AG09319 (cell line): ENCODE measurements around the gene N4BP2.
"Not testable (repeated sequence)": the region's sequence is repeated elsewhere in the genome, so short reads cannot be mapped to it uniquely, and the experiment has no call there.

ENCODE experiments used
- DNase-seq: peaks from one replicate; pipeline ENCODE4 v3.0.0-alpha.2; 2010; ENCODE audit warnings: low read depth; ENCODE audit errors: extremely low read depth
- CTCF ChIP-seq: IDR thresholded peaks from 2 replicates; pipeline ENCODE4 v1.5.1; 2011; ENCODE audit warnings: low read depth, mild to moderate bottlenecking, inconsistent platforms, low read length, moderate library complexity

Gene N4BP2

GRCh38 chr4:40056716-40057585 is at the start of gene N4BP2:
N4BP2 (plus strand) TSS chr4:40056850; CDS start chr4:40097341, 40,491 bp downstream.
- peak; percentile 44 for DNase-seq
- peak; percentile 51 for TF ChIP-seq CTCF

- no peak for TF ChIP-seq CTCF
- DNase-seq: no peak
Observed at GRCh38 chr4:40016007-40016406, 40.6 kb upstream of the N4BP2 start.

- no peak for DNase-seq
- TF ChIP-seq CTCF: no peak
Observed at GRCh38 chr4:40020221-40020620, 36.4 kb upstream of the N4BP2 start.

- not testable (repeated sequence) for DNase-seq
Observed at GRCh38 chr4:40021116-40021515, 35.5 kb upstream of the N4BP2 start.

- DNase-seq: not testable (repeated sequence)
Observed at GRCh38 chr4:40024049-40024448, 32.6 kb upstream of the N4BP2 start.

- no peak for DNase-seq
Observed at GRCh38 chr4:40032785-40033184, 23.9 kb upstream of the N4BP2 start.

GRCh38 chr4:40033613-40034012 is 23.0 kb upstream of the N4BP2 start:
- TF ChIP-seq CTCF: no peak
- DNase-seq: no peak

More at GRCh38 chr4:40032785-40033184, 23.9 kb upstream of the N4BP2 start:
- TF ChIP-seq CTCF: no peak

GRCh38 chr4:40038977-40039376 is 17.7 kb upstream of the N4BP2 start:
- no peak for DNase-seq
- TF ChIP-seq CTCF: no peak
